Nephron progenitor cell (in vitro differentiated cells): Measurements from ENCODE around the gene SGO1.

Experiments used
- DNase-seq: peaks from one replicate; pipeline ENCODE4 v3.0.0; 2021
- H3K27ac Mint-ChIP-seq: 2 replicates; pipeline ENCODE4 v1.8.0; 2021; ENCODE audit warnings: mild to moderate bottlenecking, moderate library complexity, mixed read lengths
- H3K27me3 Mint-ChIP-seq: 2 replicates; pipeline ENCODE4 v1.8.0; 2021; ENCODE audit warnings: mild to moderate bottlenecking, low read depth, mixed read lengths; ENCODE audit not compliant: poor library complexity
- H3K36me3 Mint-ChIP-seq: 2 replicates; pipeline ENCODE4 v1.8.0; 2021; ENCODE audit warnings: low read depth, mixed read lengths
- H3K4me1 Mint-ChIP-seq: 2 replicates; pipeline ENCODE4 v1.8.0; 2021; ENCODE audit warnings: mixed read lengths
- H3K4me3 Mint-ChIP-seq: 2 replicates; pipeline ENCODE4 v1.8.0; 2021; ENCODE audit warnings: mild to moderate bottlenecking, moderate library complexity, mixed read lengths
- H3K9me3 Mint-ChIP-seq: 2 replicates; pipeline ENCODE4 v1.8.0; 2021; ENCODE audit warnings: mild to moderate bottlenecking, moderate library complexity, mixed read lengths
- CTCF ChIP-seq: fragments of 200-600 bp; sonication (generic); IDR thresholded peaks from 2 replicates; pipeline ENCODE4 v1.5.0; 2021; ENCODE audit warnings: antibody characterized with exemption

The SGO1 gene

GRCh38 chr3:20147361-20147760, 38.6 kb downstream of the SGO1 start:
- H3K27me3 Mint-ChIP-seq: no peaks in the 10 kb centered on the region
- H3K4me1 Mint-ChIP-seq: peaks cover 32% of the 10 kb centered on the region
- peak overlapping the region; percentile 90 for H3K27ac Mint-ChIP-seq
- no peak for DNase-seq
- H3K4me3 Mint-ChIP-seq: no peak overlapping the region
- no peak for TF ChIP-seq CTCF
- H3K36me3 Mint-ChIP-seq: peaks cover 33% of the 10 kb centered on the region
- no peaks in the 10 kb centered on the region for H3K9me3 Mint-ChIP-seq

GRCh38 chr3:20146301-20146700, 39.7 kb downstream of the SGO1 start:
- Mint-ChIP-seq H3K27ac (no peak overlapping the region), H3K36me3 (peaks cover 32% of the 10 kb centered on the region), H3K9me3 (no peaks in the 10 kb centered on the region), H3K4me1 (peaks cover 42% of the 10 kb centered on the region), H3K4me3 (no peak overlapping the region), H3K27me3 (no peaks in the 10 kb centered on the region)
- no peak for DNase-seq
- no peak for TF ChIP-seq CTCF

GRCh38 chr3:20145874-20146273, 40.1 kb downstream of the SGO1 start:
- Mint-ChIP-seq H3K36me3 (peaks cover 28% of the 10 kb centered on the region), H3K27ac (no peak overlapping the region), H3K27me3 (no peaks in the 10 kb centered on the region), H3K9me3 (no peaks in the 10 kb centered on the region), H3K4me1 (peaks cover 46% of the 10 kb centered on the region), H3K4me3 (no peak overlapping the region)
- no peak for DNase-seq
- TF ChIP-seq CTCF: no peak

GRCh38 chr3:20143519-20143918, 42.5 kb downstream of the SGO1 start:
- H3K27ac Mint-ChIP-seq: no peak overlapping the region
- H3K36me3 Mint-ChIP-seq: peaks cover 12% of the 10 kb centered on the region
- H3K4me1 Mint-ChIP-seq: peaks cover 46% of the 10 kb centered on the region
- no peak for TF ChIP-seq CTCF
- DNase-seq: no peak
- H3K27me3 Mint-ChIP-seq: no peaks in the 10 kb centered on the region
- no peaks in the 10 kb centered on the region for H3K9me3 Mint-ChIP-seq
- H3K4me3 Mint-ChIP-seq: no peak overlapping the region

- peaks cover 11% of the 10 kb centered on the region for H3K36me3 Mint-ChIP-seq
- no peak for TF ChIP-seq CTCF
- no peak for DNase-seq
- no peaks in the 10 kb centered on the region for H3K27me3 Mint-ChIP-seq
- H3K9me3 Mint-ChIP-seq: no peaks in the 10 kb centered on the region
- peaks cover 36% of the 10 kb centered on the region for H3K4me1 Mint-ChIP-seq
- no peak overlapping the region for H3K27ac Mint-ChIP-seq
- no peak overlapping the region for H3K4me3 Mint-ChIP-seq
These were observed 43.5 kb downstream of the SGO1 start for GRCh38 chr3:20142517-20142916.

GRCh38 chr3:20141851-20142250, 44.2 kb downstream of the SGO1 start:
- no peak for TF ChIP-seq CTCF
- Mint-ChIP-seq H3K9me3 (no peaks in the 10 kb centered on the region), H3K4me3 (peak overlapping the region; percentile 21), H3K27ac (peak overlapping the region; percentile 50), H3K4me1 (peaks cover 29% of the 10 kb centered on the region), H3K36me3 (peaks cover 11% of the 10 kb centered on the region), H3K27me3 (no peaks in the 10 kb centered on the region)
- peak; percentile 32 for DNase-seq
